ENCODE data around the gene TECPR1.

The TECPR1 gene

DNA sequence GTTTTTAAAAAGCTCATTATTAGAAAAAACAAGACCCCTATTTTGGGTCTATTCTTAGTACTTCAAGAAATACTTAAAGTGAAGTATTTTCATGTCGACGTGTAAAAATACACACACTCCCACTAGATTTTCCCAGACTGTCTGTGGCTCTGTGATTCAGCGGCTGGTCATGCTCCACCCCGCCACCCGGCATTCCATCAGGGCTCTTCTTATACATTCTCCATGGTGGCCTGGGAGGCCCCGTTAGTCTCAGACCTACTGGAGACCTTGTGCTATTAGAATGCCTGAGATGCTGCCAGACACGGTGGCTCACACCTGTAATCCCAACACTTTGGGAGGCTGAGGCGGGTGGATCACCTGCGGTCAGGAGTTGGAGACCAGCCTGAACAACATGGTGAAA is 13.1 kb downstream of the TECPR1 start:
- TF ChIP-seq TAF1 (IDR thresholded peaks at IDR 0.05; ENCODE audit: borderline replicate concordance, insufficient read depth, low read length) (no peak), SIN3A (IDR thresholded peaks at IDR 0.05; ENCODE audit: borderline replicate concordance, insufficient read depth, low read length) (no peak), POLR2AphosphoS5 (IDR thresholded peaks at IDR 0.05; ENCODE audit: low read depth, low read length) (no peak), FOXP2 (optimal IDR thresholded peaks at IDR 0.05; ENCODE audit: borderline replicate concordance, extremely low read depth, extremely low read length, insufficient read depth) (no peak)
- TF ChIP-seq, protein P1, sequence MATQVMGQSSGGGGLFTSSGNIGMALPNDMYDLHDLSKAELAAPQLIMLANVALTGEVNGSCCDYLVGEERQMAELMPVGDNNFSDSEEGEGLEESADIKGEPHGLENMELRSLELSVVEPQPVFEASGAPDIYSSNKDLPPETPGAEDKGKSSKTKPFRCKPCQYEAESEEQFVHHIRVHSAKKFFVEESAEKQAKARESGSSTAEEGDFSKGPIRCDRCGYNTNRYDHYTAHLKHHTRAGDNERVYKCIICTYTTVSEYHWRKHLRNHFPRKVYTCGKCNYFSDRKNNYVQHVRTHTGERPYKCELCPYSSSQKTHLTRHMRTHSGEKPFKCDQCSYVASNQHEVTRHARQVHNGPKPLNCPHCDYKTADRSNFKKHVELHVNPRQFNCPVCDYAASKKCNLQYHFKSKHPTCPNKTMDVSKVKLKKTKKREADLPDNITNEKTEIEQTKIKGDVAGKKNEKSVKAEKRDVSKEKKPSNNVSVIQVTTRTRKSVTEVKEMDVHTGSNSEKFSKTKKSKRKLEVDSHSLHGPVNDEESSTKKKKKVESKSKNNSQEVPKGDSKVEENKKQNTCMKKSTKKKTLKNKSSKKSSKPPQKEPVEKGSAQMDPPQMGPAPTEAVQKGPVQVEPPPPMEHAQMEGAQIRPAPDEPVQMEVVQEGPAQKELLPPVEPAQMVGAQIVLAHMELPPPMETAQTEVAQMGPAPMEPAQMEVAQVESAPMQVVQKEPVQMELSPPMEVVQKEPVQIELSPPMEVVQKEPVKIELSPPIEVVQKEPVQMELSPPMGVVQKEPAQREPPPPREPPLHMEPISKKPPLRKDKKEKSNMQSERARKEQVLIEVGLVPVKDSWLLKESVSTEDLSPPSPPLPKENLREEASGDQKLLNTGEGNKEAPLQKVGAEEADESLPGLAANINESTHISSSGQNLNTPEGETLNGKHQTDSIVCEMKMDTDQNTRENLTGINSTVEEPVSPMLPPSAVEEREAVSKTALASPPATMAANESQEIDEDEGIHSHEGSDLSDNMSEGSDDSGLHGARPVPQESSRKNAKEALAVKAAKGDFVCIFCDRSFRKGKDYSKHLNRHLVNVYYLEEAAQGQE (IDR thresholded peaks at IDR 0.05; ENCODE audit: insufficient read depth in 1 of 2, low read depth in 2 of 2, low read length in 2 of 2): no peak

DNA sequence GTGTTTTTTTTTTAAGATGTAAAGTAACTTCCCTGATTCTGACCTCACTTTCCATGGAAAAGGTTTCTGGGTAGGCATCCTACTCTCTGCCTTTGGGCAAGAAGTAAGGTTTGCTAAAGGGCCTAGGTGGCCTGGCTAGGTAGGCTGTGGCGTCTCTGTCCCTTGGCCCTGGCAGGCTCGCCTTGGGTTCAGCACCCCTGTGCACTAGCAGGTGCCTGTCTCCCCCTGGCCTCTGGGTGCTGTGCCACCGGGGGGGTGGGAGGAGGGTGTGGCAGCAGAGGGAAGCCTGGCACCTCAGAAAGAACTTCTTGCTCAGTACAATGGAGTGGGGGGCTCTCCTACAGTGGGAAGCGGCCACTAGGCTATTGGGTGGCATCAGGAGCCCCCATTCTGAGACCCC is 14.0 kb downstream of the TECPR1 start:
- no peak for TF ChIP-seq POLR2AphosphoS5 (IDR thresholded peaks at IDR 0.05; ENCODE audit: low read depth, low read length)
- TF ChIP-seq, protein P1 (IDR thresholded peaks at IDR 0.05; ENCODE audit: insufficient read depth in 1 of 2, low read depth in 2 of 2, low read length in 2 of 2): no peak
- TF ChIP-seq SIN3A (IDR thresholded peaks at IDR 0.05; ENCODE audit: borderline replicate concordance, insufficient read depth, low read length): no peak
- no peak for TF ChIP-seq TAF1 (IDR thresholded peaks at IDR 0.05; ENCODE audit: borderline replicate concordance, insufficient read depth, low read length)
- no peak for TF ChIP-seq FOXP2 (optimal IDR thresholded peaks at IDR 0.05; ENCODE audit: borderline replicate concordance, extremely low read depth, extremely low read length, insufficient read depth)

DNA sequence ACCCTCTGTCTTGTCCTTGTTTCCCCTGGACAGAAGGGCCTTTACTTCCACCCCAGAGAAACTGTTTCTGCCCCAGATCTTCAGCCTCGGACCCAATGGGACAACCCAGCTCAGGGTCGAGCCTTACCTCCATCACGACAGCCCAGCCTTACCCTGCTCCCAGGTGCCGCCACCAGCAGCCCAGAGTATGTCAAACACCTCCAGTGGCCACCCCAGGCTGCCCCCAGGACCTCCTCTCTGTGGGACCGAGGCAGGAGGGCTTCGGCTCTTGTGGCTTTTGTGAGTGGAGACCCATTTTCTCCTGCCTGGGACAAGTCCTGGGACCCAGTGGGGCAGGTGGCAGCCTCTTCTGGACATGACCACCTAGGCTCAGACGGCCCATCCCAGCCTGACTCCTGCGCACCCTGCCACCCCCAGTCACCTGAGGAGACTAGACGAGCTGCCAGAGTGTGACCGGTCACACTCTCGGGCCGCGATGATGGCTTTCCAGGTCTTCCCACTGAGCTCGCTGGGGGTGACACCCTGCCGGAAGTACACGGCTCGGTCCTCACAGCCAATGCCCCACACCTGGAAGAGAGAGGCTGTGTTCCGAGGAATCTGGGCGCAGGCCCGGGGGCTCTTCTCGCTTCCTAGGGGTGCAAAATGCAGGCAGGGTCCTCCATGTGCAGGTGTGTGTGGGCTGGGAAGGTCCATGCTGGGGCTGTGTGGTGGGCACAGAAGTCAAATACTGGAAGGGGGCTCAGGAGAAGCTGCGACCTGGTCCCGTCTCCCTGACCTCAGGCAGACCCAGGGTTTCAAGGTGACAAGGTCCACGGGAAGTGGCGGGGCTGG is 15.5 kb downstream of the TECPR1 start:
- TF ChIP-seq FOXP2 (optimal IDR thresholded peaks at IDR 0.05; ENCODE audit: borderline replicate concordance, extremely low read depth, extremely low read length, insufficient read depth) (no peak), POLR2AphosphoS5 (IDR thresholded peaks at IDR 0.05; ENCODE audit: low read depth, low read length) (no peak), TAF1 (IDR thresholded peaks at IDR 0.05; ENCODE audit: borderline replicate concordance, insufficient read depth, low read length) (no peak), SIN3A (IDR thresholded peaks at IDR 0.05; ENCODE audit: borderline replicate concordance, insufficient read depth, low read length) (no peak)
- TF ChIP-seq, protein P1 (IDR thresholded peaks at IDR 0.05; ENCODE audit: insufficient read depth in 1 of 2, low read depth in 2 of 2, low read length in 2 of 2): no peak

DNA sequence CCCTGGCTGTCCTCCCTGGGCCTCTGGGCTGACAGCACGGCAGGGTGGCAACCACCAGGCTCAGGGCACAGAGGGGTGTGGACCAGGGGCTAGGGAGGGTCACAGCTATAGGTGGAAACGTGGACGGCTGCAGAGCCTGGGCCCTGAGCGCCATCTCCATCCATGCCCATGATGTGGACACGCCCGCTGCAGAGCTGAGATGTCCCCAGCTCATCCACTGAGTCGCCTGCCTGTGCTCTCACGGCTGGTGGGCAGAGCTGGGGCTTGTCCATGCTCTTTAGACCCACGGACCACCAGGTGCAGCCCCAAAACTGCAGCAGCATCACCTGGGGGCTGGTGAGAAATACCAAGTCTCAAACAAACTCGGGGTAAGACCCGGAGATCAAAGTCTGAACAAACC is 16.1 kb downstream of the TECPR1 start:
- TF ChIP-seq, protein P1 (IDR thresholded peaks at IDR 0.05; ENCODE audit: insufficient read depth in 1 of 2, low read depth in 2 of 2, low read length in 2 of 2): no peak
- TF ChIP-seq SIN3A (IDR thresholded peaks at IDR 0.05; ENCODE audit: borderline replicate concordance, insufficient read depth, low read length): no peak
- TF ChIP-seq FOXP2 (optimal IDR thresholded peaks at IDR 0.05; ENCODE audit: borderline replicate concordance, extremely low read depth, extremely low read length, insufficient read depth): no peak
- TF ChIP-seq TAF1 (IDR thresholded peaks at IDR 0.05; ENCODE audit: borderline replicate concordance, insufficient read depth, low read length): no peak
- no peak for TF ChIP-seq POLR2AphosphoS5 (IDR thresholded peaks at IDR 0.05; ENCODE audit: low read depth, low read length)

All from PFSK-1 (cell line).